Activated CD4-positive, alpha-beta T cell treated with anti-CD3 and anti-CD28 coated beads, Interleukin-2, amount 10 ng/mL, durations not matched to agents 7 days and 5 days (primary cell): ENCODE results near the gene CFP. TPM values are rescaled to one million over a fixed set of nuclear protein-coding genes. Genes with fewer than 3 reads are reported as not detected.
A peak's percentile ranks its signal among the peaks of the same experiment; 100 is the strongest.

ENCODE experiments used
- CTCF ChIA-PET: fragments of 350-600 bp; sonication (Branson Sonifier 250); formaldehyde crosslinking; loops from one replicate; lab custom pipeline; 2021; ENCODE audit warnings: antibody characterized with exemption; lab: Charles Lee
- POLR2A ChIA-PET: fragments of 350-600 bp; sonication (Branson Sonifier 250); formaldehyde crosslinking; loops from one replicate; lab custom pipeline; 2021; ENCODE audit warnings: antibody characterized with exemption; lab: Charles Lee
- DNase-seq: peaks from one replicate; pipeline ENCODE4 v3.0.0-alpha.2; 2020
- H3K27ac Mint-ChIP-seq: one replicate; pipeline ENCODE4 v1.8.0; 2021; ENCODE audit warnings: mild to moderate bottlenecking, moderate library complexity, mixed read lengths
- H3K27me3 Mint-ChIP-seq: one replicate; pipeline ENCODE4 v1.8.0; 2021; ENCODE audit warnings: mixed read lengths
- H3K36me3 Mint-ChIP-seq: one replicate; pipeline ENCODE4 v1.8.0; 2021; ENCODE audit warnings: low read depth, mixed read lengths
- H3K4me1 Mint-ChIP-seq: one replicate; pipeline ENCODE4 v1.8.0; 2021; ENCODE audit warnings: mixed read lengths
- H3K4me3 Mint-ChIP-seq: one replicate; pipeline ENCODE4 v1.8.0; 2021; ENCODE audit warnings: mild to moderate bottlenecking, moderate library complexity, mixed read lengths
- H3K9me3 Mint-ChIP-seq: one replicate; pipeline ENCODE4 v1.8.0; 2021; ENCODE audit warnings: mixed read lengths
- total RNA-seq, 2 experiments: library from RNA; stranded (reverse); gene quantifications; one replicate each; pipeline ENCODE4 v1.2.3, GENCODE V29; 2021

Gene CFP
- total RNA-seq, 2 experiments from 2014 or later, result 25.9 to 45.1 TPM

DNA sequence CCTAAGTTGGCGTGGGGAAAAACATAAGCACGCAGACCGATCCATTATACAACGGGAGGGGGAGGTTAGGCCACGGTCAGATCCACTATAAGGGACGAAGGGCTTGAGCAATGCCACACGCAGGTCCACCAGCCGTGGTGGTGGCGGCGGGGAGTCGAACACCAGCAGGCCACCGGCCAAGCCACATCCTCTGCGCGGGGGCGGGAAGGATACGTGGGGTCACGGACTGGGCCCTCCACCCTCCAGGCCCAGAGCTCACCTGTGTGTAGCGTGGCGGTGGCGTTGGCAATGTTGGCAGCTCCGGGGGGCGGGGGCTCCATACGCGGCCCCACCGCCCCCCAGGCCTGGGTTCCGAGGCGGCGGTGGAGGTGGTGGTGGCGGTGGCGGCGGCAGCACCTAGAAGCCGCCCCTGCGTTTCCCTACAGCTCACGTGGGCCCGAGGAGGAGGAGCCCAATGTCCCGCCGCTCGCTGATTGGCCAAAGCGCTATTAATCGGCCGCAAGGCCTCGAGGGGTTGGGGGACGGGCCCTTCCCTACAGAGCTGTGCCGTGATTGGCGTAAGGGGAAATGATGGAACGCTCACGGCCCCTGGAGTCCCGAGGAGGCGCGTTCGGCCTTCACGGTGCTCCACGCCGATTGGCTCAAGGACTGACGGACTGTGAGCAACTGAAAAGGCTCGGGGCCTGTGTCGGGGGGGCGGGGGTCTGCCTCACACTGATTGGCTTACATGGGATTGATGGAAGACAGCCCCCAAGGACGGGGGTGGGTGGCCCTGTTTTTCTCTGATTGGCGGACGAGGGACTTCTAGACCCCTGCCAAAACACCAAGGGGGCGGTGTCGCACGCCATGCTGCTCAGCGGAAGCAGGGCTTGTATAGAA lies 20.7 kb upstream of the CFP start, which contains the start of gene ELK1:
ELK1 (minus strand) TSS at position 400 of the 879 bp plus-strand sequence. CDS start 9,122 bp downstream, outside the sequence.
- peaks cover 53% of the 10 kb centered on the region for H3K36me3 Mint-ChIP-seq

DNA sequence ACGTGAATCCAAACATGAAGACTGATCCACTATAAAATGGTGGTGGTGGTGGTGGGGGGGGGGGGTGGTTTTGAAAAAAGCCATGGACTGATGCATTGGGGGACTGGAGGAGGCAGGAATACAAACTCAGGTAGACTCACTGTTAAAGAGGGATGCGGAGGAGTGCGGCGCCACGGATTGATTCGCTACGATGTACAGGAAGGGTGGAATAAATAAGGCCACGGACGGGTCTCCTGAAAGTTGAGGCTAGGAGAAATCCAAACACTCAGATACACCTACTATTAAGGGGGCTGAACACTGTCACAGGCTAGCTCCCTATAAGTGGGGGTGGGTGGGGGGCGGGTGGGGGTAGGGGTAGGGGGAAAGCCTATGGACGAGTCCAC lies 20.0 kb upstream of the CFP start:
- H3K4me3 Mint-ChIP-seq, result peak overlapping the region; percentile 90
- H3K9me3 Mint-ChIP-seq, result no peaks in the 10 kb centered on the region
- ChIA-PET POLR2A (no interaction called here), CTCF (interaction anchor here (1.5 kb wide), 1 partner anchor 14 kb away, joined by 3 read pairs; no protein-coding TSS in a partner anchor)
- H3K27me3 Mint-ChIP-seq, result no peaks in the 10 kb centered on the region
- peaks cover 66% of the 10 kb centered on the region for H3K4me1 Mint-ChIP-seq
- peak overlapping the region; percentile 94 for H3K27ac Mint-ChIP-seq
- peaks cover 54% of the 10 kb centered on the region for H3K36me3 Mint-ChIP-seq
- DNase-seq, result no peak

More for the DNA sequence above, 20.7 kb upstream of the CFP start, which contains the start of gene ELK1:
- H3K4me1 Mint-ChIP-seq, result peaks cover 61% of the 10 kb centered on the region
- no peaks in the 10 kb centered on the region for H3K27me3 Mint-ChIP-seq
- H3K27ac Mint-ChIP-seq, result peak within 1 kb of the TSS; percentile 94
- ChIA-PET CTCF (interaction anchor here (1.3 to 1.5 kb wide), 2 partner anchors 13 to 506 kb away, joined by 3 read pairs; partner anchors contain the start of genes NDUFB11 and RBM10), POLR2A (no interaction called here)
- peak; percentile 91 for DNase-seq
- H3K9me3 Mint-ChIP-seq, result no peaks in the 10 kb centered on the region
- H3K4me3 Mint-ChIP-seq, result peak within 1 kb of the TSS; percentile 90

DNA sequence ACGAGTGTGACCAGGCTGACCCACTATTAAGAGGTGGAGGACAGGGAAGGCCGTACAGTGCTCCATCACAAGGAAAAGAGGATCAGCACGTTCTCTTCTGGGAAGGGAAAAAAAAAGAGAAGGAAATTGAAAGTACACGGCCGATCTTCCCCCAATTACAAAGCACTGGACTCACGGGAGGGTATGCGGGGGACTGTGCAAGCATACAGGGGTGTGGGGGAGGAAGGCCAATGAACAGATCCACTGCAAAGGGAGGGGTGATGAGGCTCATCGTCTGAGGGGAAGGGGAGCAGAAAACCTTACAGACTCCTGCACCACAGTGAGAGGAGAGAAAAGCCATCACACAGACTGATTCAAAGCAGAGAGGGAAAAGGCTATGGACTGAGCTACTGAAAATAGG lies 19.5 kb upstream of the CFP start:
- H3K27ac Mint-ChIP-seq, result peak overlapping the region; percentile 94
- CTCF ChIA-PET, result interaction anchor here (0.6 to 1.0 kb wide), 2 partner anchors 26 to 958 kb away, joined by 4 read pairs; no protein-coding TSS in a partner anchor
- H3K4me3 Mint-ChIP-seq, result peak overlapping the region; percentile 90
- DNase-seq, result no peak
- POLR2A ChIA-PET, result no interaction called here
- no peaks in the 10 kb centered on the region for H3K9me3 Mint-ChIP-seq
- H3K4me1 Mint-ChIP-seq, result peaks cover 71% of the 10 kb centered on the region
- H3K27me3 Mint-ChIP-seq, result no peaks in the 10 kb centered on the region
- peaks cover 53% of the 10 kb centered on the region for H3K36me3 Mint-ChIP-seq

DNA sequence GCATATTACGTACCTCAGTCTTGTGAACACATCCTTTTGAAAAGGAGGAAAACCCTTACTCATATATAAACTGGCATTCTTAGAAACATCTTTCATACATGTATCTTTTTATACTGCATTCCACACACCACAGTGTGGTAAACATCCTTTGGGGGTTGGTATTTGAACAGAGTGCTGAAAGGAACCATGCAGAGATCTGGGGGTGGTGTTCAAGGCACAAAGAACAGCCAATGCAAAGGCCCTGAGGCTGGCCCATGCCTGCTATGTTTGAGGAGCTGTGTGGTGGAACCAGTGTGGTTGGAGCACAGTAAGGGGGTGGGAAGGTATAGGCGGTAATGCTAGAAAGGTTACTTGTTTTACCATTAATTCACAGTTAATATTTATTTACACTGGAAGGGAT lies 18.6 kb upstream of the CFP start:
- DNase-seq, result peak; percentile 25
- ChIA-PET CTCF (interaction anchor here (1.0 to 1.3 kb wide), 2 partner anchors 11 to 25 kb away, joined by 3 to 4 read pairs; no protein-coding TSS in a partner anchor), POLR2A (no interaction called here)
- peaks cover 75% of the 10 kb centered on the region for H3K4me1 Mint-ChIP-seq
- H3K36me3 Mint-ChIP-seq, result peaks cover 55% of the 10 kb centered on the region
- H3K9me3 Mint-ChIP-seq, result no peaks in the 10 kb centered on the region
- peak overlapping the region; percentile 94 for H3K27ac Mint-ChIP-seq
- peak overlapping the region; percentile 90 for H3K4me3 Mint-ChIP-seq
- H3K27me3 Mint-ChIP-seq, result no peaks in the 10 kb centered on the region

DNA sequence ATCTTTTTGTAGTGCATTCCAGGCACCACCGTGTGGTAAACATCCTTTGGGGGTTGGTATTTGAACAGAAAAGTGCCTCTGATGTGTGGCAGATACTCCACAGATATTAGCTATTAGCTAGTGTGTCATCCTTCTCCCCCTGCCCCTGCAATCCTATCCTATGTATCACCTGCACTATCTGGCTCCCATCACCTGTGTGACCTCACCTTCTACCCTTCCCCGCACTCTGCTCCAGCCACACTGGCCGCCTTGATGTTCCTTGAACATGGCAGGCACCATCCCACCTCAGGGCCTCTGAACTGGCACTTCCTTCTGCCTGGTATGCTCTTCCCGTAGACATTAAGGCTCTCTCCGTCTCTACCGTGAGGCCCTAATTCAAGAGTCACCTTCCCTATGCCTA lies 16.9 kb upstream of the CFP start:
- DNase-seq, result no peak
- H3K4me3 Mint-ChIP-seq, result no peak overlapping the region
- no peaks in the 10 kb centered on the region for H3K9me3 Mint-ChIP-seq
- peaks cover 64% of the 10 kb centered on the region for H3K4me1 Mint-ChIP-seq
- ChIA-PET CTCF (no interaction called here), POLR2A (no interaction called here)
- no peak overlapping the region for H3K27ac Mint-ChIP-seq
- H3K27me3 Mint-ChIP-seq, result no peaks in the 10 kb centered on the region
- H3K36me3 Mint-ChIP-seq, result peaks cover 41% of the 10 kb centered on the region

DNA sequence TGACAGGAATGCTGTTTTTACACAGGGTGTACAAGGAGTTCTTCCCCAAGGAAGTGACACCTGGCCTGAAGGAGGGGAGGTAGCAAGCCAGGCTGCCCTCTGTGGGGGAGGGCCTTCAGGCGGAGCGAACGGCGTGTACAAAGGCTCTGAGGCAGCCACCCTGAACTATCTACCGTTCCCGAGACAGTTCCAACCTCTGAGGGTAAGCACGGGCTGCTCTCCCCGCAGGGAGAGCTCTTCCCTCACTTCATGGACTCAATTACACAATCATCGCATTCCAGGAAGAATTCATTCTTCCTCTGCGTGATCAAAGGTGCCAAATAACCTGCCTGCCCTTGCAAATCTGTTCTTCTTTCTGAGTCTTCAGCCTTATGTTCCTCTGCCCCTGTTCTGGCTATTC lies 15.8 kb upstream of the CFP start:
- CTCF ChIA-PET, result interaction anchor here (0.9 kb wide), 1 partner anchor 477 kb away, joined by 4 read pairs; no protein-coding TSS in a partner anchor
- peaks cover 43% of the 10 kb centered on the region for H3K36me3 Mint-ChIP-seq
- POLR2A ChIA-PET, result no interaction called here
- no peak overlapping the region for H3K4me3 Mint-ChIP-seq
- no peak for DNase-seq
- H3K9me3 Mint-ChIP-seq, result no peaks in the 10 kb centered on the region
- peaks cover 53% of the 10 kb centered on the region for H3K4me1 Mint-ChIP-seq
- no peaks in the 10 kb centered on the region for H3K27me3 Mint-ChIP-seq
- H3K27ac Mint-ChIP-seq, result no peak overlapping the region

DNA sequence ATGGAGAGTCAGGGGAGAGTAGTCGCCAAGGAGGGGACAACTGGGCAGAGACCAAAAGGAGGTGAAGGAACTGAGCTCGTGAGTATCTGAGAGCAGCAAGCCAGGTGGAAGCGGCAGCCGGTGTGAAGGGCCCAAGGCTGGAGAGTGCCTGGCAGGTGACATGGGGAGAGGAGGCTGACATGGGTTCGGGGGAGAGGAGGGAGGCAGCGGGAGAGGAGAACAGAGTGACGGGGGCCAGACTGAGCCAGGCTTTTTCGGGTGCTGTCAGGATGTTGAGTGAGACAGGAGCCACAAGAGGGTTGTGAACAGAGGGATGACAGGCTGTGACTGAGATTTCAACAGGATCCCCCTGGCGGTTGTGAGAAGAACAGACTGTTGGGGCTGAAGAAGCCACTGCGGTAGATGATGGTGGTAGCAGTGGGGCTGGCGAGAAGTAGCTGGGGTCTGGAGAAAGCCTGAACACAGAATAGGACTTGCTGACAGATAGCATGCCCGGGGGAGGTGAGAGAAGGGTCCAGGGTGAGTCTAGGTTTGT lies 14.9 kb upstream of the CFP start:
- no peaks in the 10 kb centered on the region for H3K27me3 Mint-ChIP-seq
- H3K27ac Mint-ChIP-seq, result peak overlapping the region; percentile 57
- CTCF ChIA-PET, result interaction anchor here (0.9 to 1.6 kb wide), 2 partner anchors 15 to 476 kb away, joined by 3 to 4 read pairs; partner anchors contain the start of gene CFP
- POLR2A ChIA-PET, result no interaction called here
- DNase-seq, result no peak
- H3K4me3 Mint-ChIP-seq, result no peak overlapping the region
- H3K36me3 Mint-ChIP-seq, result peaks cover 52% of the 10 kb centered on the region
- H3K4me1 Mint-ChIP-seq, result peaks cover 53% of the 10 kb centered on the region
- peaks cover 2% of the 10 kb centered on the region for H3K9me3 Mint-ChIP-seq

DNA sequence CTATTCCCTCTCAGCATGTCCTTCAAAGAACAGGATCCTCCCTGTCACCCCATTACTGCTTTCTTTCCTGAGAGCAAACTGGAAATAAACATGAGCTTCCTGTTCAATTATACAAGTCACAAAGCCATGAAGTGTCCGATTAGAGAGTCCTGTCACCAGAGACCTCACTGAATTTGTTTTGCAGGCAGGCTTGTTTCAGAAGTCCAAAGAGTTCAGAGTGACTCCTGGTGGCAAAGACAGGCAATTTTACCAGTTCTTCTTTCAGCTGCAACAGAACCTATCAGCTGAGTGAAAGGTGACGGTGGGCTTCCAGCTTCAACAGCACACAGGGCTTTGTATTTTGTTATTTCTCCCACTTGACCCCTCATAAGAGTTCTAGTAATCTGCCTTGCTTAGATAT lies 14.2 kb upstream of the CFP start:
- Mint-ChIP-seq H3K36me3 (peaks cover 53% of the 10 kb centered on the region), H3K27ac (no peak overlapping the region), H3K9me3 (peaks cover 3% of the 10 kb centered on the region), H3K27me3 (no peaks in the 10 kb centered on the region), H3K4me1 (peaks cover 54% of the 10 kb centered on the region), H3K4me3 (no peak overlapping the region)
- ChIA-PET POLR2A (no interaction called here), CTCF (interaction anchor here (1.6 kb wide), 1 partner anchor 14 kb away, joined by 3 read pairs; the partner anchor contains the start of gene CFP)
- DNase-seq, result no peak

DNA sequence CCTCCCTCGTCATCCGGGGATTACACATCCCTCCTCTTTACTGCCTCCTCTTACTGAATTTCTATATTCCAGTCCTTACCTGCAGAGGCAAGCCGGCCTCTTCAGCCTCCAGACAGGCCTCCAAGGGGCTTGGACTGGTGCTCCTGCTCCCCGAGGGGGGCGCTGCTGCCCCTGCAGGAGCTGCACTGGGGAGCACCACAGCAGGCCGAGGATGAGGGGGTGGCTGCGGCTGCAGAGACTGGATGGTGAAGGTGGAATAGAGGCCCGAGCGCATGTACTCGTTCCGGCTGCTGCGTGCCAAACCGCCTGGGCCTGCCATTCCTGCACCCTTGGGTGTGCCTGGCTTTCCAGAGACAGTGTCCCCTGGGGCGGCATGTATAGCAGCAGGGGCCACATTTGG lies 9.1 kb upstream of the CFP start:
- no peak for DNase-seq
- H3K27me3 Mint-ChIP-seq, result no peaks in the 10 kb centered on the region
- peak overlapping the region; percentile 58 for H3K4me3 Mint-ChIP-seq
- POLR2A ChIA-PET, result no interaction called here
- H3K27ac Mint-ChIP-seq, result peak overlapping the region; percentile 81
- peaks cover 36% of the 10 kb centered on the region for H3K4me1 Mint-ChIP-seq
- H3K36me3 Mint-ChIP-seq, result peaks cover 49% of the 10 kb centered on the region
- H3K9me3 Mint-ChIP-seq, result peaks cover 3% of the 10 kb centered on the region
- CTCF ChIA-PET, result no interaction called here

DNA sequence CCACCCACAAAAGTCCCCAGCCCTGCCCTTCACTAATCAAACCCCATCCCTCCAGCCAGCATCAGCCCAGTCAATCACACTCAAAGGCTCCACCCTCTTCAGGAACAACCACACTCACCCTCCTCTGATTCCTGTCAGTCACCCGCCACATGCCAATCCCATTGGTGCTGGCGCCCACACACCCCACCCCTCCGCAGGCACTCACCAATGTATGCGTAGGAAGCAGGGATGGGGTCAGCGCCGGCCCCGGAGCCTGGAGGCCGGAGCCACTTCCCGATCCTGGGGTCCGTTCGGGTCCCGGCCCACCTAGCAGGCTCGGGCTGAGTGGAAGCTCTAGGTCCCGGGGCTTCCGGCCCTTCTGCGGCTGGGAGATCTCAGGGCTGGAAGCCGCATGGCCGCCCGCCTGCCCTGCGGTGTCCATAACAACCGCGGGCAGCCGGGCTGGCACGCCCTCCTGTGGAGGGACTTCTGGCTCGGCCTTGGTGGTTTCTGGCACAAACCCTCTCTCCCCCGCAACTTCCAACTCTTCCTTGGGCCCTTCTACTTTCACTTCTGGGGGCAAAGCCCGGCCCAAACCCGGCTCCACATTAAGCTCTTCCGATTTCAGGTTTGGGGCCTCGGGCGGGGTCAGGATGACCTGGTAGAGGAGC lies 7.9 kb upstream of the CFP start:
- DNase-seq, result peak; percentile 47
- Mint-ChIP-seq H3K4me3 (peak overlapping the region; percentile 58), H3K4me1 (peaks cover 34% of the 10 kb centered on the region), H3K27me3 (no peaks in the 10 kb centered on the region), H3K27ac (peak overlapping the region; percentile 81), H3K36me3 (peaks cover 46% of the 10 kb centered on the region), H3K9me3 (peaks cover 3% of the 10 kb centered on the region)
- POLR2A ChIA-PET, result no interaction called here
- CTCF ChIA-PET, result interaction anchor here (0.6 to 1.0 kb wide), 2 partner anchors 10 to 403 kb away, joined by 3 read pairs; no protein-coding TSS in a partner anchor

DNA sequence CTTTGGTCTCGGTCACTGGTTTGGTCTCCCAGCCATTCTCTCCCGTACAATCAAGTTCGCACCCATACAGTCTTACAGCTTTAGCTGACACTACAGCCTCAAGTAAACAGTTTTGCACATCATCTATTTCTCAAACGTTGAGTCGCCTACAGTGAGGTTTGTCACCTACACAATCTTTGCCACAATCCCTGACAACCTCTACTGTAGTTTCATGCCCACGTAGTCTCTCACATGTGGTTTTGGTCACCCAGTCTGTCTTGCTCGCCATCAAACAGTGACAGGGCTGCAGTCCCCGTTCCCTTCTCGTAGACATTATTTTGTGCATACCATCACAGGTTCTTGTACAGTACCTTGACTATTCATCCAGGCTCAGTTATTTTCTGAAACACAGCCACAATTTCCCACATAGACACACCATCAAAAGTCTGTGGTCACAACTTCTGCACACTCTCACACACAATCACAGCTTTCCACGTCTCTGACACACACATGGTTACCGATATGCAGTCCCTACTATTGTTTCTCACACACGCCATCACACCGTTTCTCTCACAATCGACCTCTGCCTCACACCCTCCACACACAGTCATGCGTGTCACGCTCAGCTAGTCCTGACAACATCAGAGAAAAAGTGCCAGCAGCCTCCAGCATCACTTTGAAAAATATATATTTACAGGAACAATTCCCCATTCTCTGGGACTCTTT lies 5.3 kb upstream of the CFP start:
- H3K4me1 Mint-ChIP-seq, result peaks cover 40% of the 10 kb centered on the region
- ChIA-PET POLR2A (no interaction called here), CTCF (no interaction called here)
- no peak for DNase-seq
- peaks cover 35% of the 10 kb centered on the region for H3K36me3 Mint-ChIP-seq
- no peak overlapping the region for H3K27ac Mint-ChIP-seq
- H3K4me3 Mint-ChIP-seq, result no peak overlapping the region
- peaks cover 3% of the 10 kb centered on the region for H3K9me3 Mint-ChIP-seq
- no peaks in the 10 kb centered on the region for H3K27me3 Mint-ChIP-seq
